RPMI8226 (cell line): ENCODE results near the gene ENO3.

ENCODE experiments used
- DNase-seq: peaks from one replicate; pipeline ENCODE4 v3.0.0-alpha.2; 2015

Gene ENO3

DNA sequence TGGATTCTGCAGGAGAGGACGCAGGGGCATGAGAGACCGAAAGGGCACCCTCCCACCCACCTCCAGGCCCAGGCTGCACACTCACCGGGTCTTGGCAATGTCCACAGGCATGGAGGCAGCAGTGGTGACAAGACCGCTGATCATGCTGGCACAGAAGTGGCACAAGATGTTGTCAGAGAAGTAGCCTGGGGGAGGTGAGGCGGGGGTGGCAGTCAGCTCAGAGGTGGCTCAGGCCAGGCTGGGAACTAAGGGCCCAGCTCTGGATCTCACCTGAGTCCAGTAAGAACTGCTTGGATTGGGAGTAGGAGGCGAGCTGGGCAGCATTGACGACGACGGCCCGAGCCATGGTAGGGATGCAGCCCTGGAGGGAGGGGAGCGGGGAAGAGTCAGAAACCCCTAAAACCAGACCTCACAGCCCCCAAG, 12.8 kb upstream of the ENO3 start:
- no peak for DNase-seq

DNA sequence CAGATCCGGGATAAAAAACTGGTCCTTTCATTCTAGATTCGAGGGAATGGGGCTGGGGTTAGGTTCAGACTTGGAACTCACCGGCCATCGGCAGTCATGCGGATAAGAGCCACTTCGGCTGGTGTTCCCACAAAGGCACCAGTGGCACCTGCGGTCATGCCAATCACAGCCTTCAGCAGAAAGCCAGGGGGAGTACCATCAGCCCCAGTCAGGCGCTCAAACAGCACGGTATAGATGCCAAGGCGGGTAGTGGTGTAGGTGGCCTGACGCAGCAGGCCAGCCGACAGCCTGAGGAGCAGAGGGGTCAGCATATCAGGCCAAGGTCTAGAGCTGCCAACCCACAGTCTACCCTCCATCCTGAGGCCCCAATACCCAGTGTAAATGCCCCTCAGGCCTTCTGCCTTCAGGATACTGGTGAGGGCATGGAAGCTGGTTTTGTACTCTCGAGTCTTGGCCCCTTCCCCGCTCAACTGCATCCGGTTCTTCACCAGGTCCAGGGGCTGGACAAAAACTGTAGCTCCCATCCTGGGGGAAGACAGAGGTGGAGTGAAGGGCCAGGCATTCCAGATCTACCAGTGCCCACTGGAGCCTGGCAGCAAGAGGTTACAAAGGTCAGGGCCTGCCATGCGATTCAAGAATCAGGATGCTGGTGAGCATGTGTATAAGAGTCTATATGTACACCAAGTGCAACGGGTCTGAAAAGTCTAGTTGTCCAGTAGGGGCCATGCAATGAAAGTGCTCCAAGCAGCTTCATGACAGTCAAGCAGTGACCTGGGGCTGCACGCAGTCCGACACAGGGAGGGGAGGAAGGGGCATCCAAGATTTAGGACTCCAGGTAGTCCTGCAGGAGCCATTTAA, 12.0 kb upstream of the ENO3 start:
- DNase-seq = peak; percentile 31

DNA sequence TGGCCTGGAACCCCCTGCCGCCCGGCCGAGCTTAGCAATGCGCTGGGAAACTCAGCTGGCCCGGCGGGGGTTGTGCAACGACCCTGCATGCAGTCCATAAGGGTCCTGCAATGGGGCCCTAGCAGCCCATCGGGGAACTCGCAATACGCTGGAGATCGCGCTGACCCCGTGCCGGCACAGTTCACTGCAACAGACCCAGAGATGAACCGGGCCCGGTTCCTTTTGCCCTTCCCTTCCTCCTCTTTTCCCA, 11.4 kb upstream of the ENO3 start:
- DNase-seq = no peak

DNA sequence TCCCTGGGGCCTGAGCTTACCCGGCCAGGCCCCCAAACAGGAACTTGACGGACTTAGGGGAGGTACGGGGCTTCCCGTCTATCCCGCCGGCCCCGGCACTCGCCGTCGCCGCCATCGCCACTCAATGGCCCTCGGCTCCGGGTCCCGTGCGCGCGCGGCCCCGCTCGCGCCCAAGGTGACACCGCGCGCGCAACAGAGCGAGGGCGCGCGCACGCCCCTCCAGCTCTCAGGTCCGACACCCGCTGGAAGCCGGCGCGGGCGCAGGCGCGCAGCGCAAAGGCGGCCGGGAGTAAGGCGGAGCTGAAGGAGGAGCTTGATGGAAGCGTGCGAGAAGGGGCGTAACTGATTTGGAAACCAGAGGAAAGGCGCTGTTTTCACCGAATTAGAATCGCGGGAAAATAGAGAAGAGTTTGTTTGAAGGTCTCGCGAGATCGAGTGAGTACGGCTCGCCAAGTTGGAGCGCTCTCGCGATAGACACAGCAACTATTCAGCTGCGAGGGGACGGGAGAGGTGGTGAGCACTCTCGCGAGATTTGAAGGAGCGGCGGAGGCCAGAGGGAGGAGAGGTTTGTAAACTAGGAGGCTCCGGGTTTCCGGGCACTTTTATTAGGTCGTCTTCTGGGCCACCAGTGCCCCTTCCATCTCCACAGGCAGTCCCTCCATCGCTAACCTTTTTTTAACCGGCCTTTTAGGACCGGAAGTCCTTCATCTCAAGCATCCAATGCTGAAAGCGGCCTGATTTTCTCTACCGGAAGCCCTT, 10.9 kb upstream of the ENO3 start, which contains the start of the genes RNF167 and SLC25A11:
Gene RNF167 (plus strand): TSS at position 473 of the 759 bp plus-strand sequence. CDS start 642 bp downstream, outside the sequence.
Gene SLC25A11 (minus strand): TSS at position 251 of the 759 bp plus-strand sequence. CDS start 136 bp downstream, at position 115.
- peak; percentile 96 for DNase-seq

DNA sequence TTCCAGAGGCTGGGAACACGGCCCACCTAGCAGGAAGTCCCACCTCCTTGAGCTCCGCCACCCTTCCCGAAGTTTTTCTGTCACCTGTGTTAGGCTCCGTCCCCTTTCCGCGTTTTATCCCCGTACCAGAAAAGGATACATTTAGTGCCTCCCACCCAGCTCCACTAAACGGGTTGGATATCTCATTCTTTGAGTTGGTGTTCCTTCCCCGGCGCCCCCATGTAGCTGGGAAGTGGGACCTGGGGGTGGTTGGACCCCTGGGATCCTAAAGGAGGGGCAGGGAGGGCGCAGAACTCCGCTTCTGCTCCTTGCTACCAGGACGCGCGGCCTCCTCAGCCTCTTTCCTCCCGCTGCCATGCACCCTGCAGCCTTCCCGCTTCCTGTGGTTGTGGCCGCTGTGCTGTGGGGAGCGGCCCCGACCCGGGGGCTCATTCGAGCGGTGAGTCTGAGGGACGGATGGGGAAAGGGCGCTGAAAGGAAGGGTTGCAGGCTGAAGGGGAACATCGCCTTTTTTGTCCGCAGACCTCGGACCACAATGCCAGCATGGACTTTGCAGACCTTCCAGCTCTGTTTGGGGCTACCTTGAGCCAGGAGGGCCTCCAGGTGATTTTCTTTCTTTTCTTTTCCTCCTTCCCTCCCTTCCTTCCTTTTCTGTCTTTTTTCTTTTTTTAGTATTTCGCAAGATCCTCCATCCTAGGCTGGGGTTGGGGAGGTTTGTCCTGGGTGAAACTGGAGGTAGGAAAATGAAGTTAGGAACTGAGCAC, 10.2 kb upstream of the ENO3 start:
- no peak for DNase-seq

DNA sequence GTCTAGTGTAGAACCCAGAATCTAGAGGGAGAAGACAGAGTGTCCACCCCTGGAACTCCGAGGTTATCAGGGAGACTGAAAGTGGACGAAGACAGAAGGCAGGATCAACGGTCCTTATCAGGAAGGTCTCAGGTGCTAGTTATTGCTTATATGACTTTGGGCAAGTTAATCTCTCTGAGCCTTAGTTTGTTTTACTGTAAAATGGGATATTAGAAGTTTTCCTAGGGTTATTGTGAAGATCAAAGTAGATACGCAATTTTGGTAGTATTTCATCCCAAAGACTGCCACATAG, 9.7 kb upstream of the ENO3 start:
- DNase-seq = no peak

DNA sequence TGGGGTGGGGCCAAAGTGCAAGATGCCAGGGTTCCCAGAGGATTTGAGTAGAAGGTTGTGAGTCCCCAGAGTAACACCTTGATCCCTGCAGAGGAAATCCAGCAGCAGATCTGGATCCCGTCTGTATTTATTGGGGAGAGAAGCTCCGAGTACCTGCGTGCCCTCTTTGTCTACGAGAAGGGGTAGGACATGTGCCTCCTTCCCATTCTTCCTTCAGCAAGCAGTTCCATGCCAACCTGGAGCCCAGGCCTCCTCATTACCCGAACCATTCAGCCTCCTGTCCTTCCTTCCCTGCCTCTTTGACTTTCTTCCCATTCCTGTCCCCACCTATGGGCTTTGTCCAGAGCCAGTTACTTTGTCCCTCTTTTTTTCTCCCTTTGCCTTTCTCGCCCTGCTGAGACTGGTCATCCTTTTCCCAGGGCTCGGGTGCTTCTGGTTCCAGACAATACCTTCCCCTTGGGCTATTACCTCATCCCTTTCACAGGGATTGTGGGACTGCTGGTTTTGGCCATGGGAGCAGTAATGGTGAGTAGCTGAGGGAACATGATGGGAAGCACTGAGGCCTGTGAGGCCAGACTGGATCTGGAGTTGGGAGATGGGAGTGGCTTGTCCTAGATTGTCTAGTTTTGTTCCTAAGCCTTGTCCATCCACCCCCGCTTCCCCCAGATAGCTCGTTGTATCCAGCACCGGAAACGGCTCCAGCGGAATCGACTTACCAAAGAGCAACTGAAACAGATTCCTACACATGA, 8.0 kb upstream of the ENO3 start:
- no peak for DNase-seq

DNA sequence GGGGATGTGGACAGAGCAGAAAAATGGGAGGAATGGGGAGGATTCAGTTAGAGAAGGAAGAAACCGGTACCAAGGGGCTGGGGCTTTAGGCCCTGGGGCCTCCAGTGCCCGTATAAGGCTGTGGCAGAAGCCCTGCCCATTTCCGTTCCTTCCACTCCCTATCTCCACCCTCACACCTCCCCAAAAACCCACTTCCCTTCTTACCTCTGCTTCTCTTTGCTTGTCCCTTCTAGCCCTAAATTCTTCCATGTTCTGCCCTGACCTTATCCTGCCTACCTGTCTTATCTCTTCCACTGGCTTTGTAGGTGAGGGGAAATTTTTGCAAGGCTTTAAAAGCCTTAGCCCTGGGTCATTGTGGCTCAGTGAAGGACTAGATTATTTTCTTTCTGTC, 6.8 kb upstream of the ENO3 start:
- no peak for DNase-seq

DNA sequence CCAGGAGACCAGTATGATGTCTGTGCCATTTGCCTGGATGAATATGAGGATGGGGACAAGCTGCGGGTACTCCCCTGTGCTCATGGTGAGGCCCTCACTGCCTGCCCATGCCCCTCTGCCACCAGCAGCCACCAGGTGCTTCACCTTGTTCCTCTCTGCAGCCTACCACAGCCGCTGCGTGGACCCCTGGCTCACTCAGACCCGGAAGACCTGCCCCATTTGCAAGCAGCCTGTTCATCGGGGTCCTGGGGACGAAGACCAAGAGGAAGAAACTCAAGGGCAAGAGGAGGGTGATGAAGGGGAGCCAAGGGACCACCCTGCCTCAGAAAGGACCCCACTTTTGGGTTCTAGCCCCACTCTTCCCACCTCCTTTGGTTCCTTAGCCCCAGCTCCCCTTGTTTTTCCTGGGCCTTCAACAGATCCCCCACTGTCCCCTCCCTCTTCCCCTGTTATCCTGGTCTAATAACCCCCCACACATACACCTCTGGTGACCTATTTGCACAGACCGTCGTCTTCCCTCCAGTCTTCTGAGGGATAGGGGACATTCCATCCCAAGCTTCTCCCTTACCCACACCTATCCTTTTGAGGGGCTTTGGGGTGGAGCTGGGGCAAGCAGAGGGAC, 6.3 kb upstream of the ENO3 start:
- DNase-seq = no peak

DNA sequence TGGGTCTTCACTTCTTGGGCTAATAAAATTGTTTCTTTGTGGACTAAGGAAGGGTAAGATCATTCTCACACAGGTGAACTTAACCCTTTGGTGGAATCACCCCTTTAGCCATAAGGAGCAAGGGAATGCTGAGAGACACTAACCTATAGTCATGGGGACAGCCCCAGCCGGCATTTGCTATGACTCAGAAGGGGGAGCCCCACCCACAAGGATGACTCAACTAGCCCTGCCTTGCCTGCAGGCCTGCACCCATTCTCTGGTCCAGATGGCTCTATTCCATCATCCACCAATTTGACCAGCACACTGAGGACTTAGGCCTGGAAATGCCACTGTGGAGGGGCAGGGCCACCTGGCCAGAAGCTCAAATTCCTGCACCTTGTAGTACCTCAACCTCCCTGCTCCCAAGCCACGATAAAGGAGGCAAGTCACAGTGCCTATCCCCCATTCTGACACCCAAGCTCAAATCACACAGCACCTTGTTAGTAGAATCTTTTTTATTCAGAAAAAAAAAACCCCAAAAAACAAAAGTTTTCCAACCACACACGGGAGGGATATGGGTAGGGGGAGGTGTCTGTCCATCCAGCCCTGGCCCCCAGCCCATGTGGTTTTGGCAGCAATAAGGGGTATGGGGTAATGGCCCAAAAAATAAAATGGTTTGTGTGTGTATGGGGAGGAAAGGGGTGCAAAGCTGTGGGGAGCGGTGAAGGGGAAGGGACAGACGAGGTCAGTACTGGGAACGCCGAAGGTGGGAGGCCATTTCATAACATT, 5.6 kb upstream of the ENO3 start:
- peak; percentile 51 for DNase-seq

DNA sequence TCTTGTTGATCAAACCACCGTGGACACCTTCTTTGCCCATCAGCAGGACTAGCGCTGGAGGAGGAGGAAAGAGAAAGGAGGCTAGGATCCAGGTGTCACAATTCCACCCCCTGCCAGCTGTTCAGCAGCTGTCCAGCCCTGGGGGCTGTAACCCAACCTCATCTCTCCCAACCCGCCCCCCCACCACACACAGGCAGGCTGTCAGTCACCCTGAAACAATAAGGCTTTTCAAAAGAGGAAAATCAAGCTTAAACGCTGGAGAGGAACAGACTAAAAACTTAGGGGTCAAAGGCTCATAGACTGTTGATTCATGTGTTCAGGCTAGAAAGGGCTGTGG, 5.0 kb upstream of the ENO3 start:
- no peak for DNase-seq

DNA sequence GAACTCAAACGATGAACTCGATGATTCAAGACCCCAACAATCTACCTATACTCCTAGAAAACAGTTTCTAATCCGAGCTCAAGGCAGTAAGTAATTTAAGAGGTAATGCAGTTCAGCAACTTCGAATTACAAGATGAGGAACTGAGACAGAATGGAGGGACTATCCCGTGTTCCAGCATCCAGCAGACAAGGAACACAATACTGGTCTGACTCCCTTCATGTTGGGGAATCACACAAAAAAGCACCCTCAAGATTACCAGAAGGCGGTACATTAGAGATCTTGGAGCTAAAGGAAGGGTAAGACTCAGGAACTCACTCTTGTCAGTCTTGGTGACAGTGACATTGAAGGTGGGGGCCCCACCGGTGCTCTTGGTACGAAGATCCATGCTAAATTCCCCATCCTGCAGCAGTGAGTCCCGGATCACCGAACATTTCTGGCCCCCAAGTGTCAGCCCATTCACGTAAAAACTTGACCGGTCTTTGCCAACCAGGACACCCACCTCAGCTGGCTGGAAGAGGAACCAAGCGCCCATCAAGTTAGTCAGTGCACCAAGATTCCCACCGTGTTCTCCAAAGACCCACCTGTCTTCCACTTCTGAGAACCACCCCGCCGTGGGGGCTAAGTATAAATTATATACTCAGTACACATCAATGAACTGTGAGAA, 4.5 kb upstream of the ENO3 start:
- no peak for DNase-seq

DNA sequence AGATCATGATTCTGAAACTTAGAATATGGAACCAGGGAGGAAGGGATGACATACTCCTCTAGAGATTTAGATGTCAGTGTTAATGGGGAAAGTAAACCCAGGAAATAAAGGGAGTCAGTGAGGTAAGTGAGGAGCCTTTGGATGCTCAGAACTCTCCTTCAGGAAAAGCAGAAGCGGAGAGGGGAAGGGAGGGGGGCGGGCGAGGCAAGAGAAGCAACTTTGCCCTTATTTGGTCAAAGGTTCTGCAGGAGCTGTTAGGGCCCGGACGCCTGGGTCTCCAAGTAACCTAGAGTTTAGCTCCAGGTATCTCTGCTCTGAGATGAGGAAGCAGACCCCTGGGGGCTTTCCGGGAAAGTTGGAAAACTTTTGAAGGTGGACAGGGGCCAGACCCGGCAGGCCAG, 3.9 kb upstream of the ENO3 start:
- DNase-seq = no peak

DNA sequence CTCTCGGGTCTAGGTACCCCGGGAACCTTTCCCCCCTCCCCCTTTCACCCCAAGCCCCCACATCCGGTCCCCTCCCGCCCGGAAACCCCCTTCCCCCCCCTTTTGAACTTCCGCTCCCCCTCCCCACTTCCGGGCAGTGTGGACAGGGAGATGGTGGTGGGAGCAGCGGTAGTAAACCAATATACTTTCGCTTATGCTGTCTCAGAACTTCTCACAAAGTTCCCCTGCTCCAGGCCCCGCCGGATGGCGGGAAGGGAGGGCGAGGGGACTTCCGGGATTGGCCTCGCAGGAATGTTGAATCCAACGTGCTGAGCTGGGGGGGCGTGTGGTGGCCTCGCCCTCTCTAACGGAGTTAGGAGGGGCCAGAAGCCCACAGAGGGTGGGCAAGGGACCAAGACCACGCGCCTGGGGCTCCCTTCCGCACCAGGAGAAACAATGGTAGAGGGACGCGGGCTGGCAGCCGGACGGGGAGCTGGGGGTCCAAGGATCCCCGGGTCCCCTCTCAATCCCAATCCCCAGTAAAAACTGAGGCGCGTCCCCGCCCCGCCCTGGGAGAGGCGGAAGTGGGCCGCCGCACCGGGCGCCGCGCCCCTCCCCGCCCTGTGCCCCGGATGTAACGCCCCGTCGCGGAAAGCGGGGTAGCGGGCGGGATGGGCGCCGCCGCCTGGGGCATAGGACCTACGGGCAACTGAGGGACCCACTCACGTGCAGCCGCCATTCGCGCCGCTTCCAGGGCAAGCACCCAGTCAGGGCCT, 3.3 kb upstream of the ENO3 start:
- DNase-seq = peak; percentile 51

DNA sequence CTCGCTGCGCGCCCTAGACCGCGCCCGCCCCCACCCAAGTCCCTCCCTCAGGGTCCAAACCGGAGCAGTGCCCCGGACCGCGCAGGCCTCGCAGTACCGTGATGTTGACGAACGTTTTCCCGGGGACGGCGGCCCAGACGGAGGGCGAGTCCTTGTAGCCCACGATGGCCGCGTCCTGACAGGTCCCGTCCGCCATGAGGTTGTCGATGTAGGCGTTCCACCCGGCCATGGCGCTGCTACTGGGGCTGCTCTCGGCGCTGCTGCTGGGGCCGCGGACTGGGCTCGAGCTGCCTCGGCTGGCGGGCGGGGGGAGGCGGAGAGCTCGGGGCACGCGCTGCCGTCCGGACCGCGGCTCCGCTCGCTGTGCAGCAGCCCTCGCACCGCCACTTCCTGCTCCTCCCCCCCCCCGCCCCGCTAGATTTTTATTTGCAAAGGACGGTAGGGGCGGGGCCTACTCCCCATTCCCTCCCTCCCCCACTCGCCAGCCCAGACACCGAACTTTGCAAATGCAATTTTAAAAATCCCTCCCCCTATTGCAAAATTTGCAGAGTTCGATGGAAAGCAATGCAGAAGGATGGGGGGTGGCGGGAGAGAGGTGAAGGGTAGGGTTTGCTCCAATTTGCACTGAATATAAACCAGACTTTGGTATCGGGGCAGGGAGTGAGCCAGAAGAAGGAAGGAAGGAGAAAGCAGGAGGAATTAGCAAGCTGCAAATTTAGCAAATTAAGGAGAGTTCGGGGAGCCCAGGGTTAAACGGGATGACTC, 2.6 kb upstream of the ENO3 start, which contains the start of gene PFN1:
Gene PFN1 (minus strand): TSS at position 365 of the 765 bp plus-strand sequence. CDS start 136 bp downstream, at position 229.
- DNase-seq = peak; percentile 89

DNA sequence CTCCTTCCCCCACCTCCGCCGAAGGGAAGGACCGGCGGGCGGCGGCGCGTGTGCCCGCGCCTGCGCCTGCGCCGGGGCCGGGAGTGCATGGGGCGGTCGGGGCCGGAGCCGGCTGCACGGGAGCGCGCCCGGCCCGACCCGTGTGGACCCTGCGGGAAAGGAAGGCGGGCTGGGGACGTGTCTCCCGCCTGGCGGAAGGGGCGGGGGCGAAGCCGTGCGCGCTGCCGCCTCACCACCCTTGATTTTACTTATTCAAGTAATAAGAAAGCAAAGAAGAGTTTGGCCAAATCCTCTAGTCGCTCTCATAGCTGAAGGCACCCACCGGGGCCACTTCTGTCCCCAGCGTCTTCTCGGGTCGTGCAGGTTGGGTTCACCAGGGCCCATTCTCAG, 2.0 kb upstream of the ENO3 start:
- DNase-seq = peak; percentile 75

DNA sequence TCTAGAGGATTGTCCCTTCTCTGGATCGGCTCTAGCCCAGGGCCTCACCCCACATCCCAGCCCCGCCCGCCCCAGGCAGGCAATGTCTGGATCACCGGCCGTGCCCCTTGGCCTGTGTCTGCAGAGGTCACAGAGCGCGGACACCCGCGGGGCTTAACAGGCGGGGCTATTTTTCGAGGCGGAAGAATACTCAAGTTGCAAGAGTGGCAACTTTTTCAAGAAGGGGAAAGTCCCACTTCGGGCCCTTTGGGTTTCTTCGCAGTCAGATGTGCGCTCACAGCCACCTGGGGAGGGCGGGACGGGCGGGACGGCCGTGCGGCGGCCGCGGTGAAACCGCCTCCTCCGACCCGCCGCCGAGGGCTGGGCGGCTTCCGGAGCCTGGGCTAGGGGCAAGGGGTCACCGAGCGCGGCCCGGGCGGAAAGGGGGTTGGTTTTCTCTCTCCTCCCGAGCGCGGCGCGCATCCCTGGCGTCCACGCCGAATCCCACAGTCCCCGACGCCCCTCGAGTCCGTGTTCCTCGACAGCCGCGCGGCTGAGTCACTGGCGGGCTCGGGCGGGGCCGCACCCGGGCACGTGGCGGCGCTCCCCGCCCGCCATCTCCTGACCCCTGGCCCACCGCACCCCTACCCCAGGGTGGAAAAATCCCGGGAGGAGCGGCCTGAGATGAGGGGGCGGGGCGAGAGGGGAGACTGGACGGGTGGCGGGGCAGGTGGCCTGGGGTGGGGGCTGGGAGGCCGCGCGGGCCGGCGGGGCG, 1.4 kb upstream of the ENO3 start:
- peak; percentile 89 for DNase-seq

DNA sequence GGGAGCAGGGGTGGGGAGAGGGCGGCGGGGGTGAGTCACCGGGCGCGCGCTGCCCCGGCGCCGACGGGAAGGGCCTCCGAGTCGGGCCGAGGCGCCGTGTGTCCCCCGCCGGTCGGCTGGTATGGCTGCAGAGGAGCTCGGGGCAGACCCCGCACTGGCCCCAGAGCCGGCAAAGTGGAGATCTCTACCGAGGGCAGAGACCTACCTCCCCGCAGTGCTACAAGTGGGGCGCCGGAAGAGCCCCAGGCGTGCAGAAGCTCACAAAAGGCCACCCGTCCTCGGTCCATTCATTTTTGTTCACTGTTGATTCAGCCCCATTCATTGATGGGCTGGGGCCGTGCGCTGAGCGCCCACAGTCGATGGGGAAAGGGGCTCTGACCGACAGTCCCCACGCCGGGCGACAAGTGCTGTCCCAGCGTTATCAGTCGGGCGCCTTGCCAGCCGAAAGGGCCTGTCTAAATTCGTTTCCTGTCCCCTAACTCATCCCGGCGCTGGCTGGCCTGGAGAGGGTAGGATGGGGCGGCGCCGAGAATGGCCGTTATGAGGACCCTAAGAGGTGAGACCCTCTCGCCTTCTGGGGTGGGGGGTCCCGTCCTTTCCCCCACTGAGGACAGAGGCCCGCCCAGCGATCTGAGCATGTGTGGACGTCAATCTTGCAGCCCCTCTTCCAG, 709 bp upstream of the ENO3 start:
- DNase-seq = peak; percentile 79
